Skin of body (tissue), 2 donors: ENCODE measurements around the gene TMEM106B. TPM values are rescaled to one million over a fixed set of nuclear protein-coding genes. Genes with fewer than 3 reads are reported as not detected.

Experiments used
- DNase-seq: peaks from one replicate; lab custom pipeline; 2025; lab: John Stamatoyannopoulos, UW
- total RNA-seq: library from RNA; depleted of rRNA; stranded (reverse); fragments of >200 nt; gene quantifications from one replicate; pipeline ENCODE4 v1.2.3, GENCODE V29; 2014

TMEM106B gene
- total RNA-seq, 1 donor from 2014 or later, result 33.6 TPM

- no peak for DNase-seq
These were observed 15.7 kb downstream of the TMEM106B start for GRCh38 chr7:12226756-12227155.

GRCh38 chr7:12228024-12228423, 16.9 kb downstream of the TMEM106B start:
- DNase-seq, result no peak

GRCh38 chr7:12229046-12229445, 18.0 kb downstream of the TMEM106B start:
- no peak for DNase-seq

- no peak for DNase-seq
These were observed 20.0 kb downstream of the TMEM106B start for GRCh38 chr7:12231097-12231496.

- DNase-seq, result no peak
These were observed 22.1 kb downstream of the TMEM106B start for GRCh38 chr7:12233175-12233574.

GRCh38 chr7:12234334-12234865, 23.3 kb downstream of the TMEM106B start:
- DNase-seq, result no peak

- no peak for DNase-seq
These were observed 24.9 kb downstream of the TMEM106B start for GRCh38 chr7:12235970-12236369.

- no peak for DNase-seq
These were observed 25.9 kb downstream of the TMEM106B start for GRCh38 chr7:12237007-12237406.

- no peak for DNase-seq
These were observed 28.7 kb downstream of the TMEM106B start for GRCh38 chr7:12239806-12240205.

GRCh38 chr7:12244129-12244528, 33.0 kb downstream of the TMEM106B start:
- no peak for DNase-seq

- DNase-seq, result no peak
These were observed 33.6 kb downstream of the TMEM106B start for GRCh38 chr7:12244694-12245093.

GRCh38 chr7:12249706-12250105, 38.6 kb downstream of the TMEM106B start:
- no peak for DNase-seq

- DNase-seq, result no peak
These were observed 39.1 kb downstream of the TMEM106B start for GRCh38 chr7:12250232-12250631.

GRCh38 chr7:12256090-12256489, 45.0 kb downstream of the TMEM106B start:
- DNase-seq, result no peak

GRCh38 chr7:12257582-12257981, 46.5 kb downstream of the TMEM106B start:
- no peak for DNase-seq

- no peak for DNase-seq
These were observed 47.0 kb downstream of the TMEM106B start for GRCh38 chr7:12258074-12258473.

- no peak for DNase-seq
These were observed 56.4 kb downstream of the TMEM106B start for GRCh38 chr7:12267542-12267941.

GRCh38 chr7:12269100-12269895, 58.2 kb downstream of the TMEM106B start:
- DNase-seq, result no peak

- DNase-seq, result no peak
These were observed 69.9 kb downstream of the TMEM106B start for GRCh38 chr7:12281038-12281437.

GRCh38 chr7:12287901-12288300, 76.8 kb downstream of the TMEM106B start:
- no peak for DNase-seq

- DNase-seq, result no peak
These were observed 78.9 kb downstream of the TMEM106B start for GRCh38 chr7:12289996-12290395.

GRCh38 chr7:12290761-12291160, 79.7 kb downstream of the TMEM106B start:
- no peak for DNase-seq

- DNase-seq, result no peak
These were observed 80.8 kb downstream of the TMEM106B start for GRCh38 chr7:12291870-12292269.
